ENCODE results near the gene SDR39U1. TPM values are rescaled to one million over a fixed set of nuclear protein-coding genes. Genes with fewer than 3 reads are reported as not detected.
A peak's percentile ranks its signal among the peaks of the same experiment; 100 is the strongest.

Gene SDR39U1
- total and polyA plus RNA-seq, 10 of the 15 experiments (the other 5 are each of a cell fraction or from before 2014, with no cell fraction given) = 14.0 to 89.3 (median 42.2) TPM

- no peak for TF ChIP-seq ZBTB11 (CRISPR knock-in tag; IDR thresholded peaks at IDR 0.05)
- no peak for TF ChIP-seq CREB1 (IDR thresholded peaks at IDR 0.05; ENCODE audit: low read depth)
- TF ChIP-seq SKIL (IDR thresholded peaks at IDR 0.05; ENCODE audit: low read depth, poor library complexity, severe bottlenecking) = no peak
- TF ChIP-seq BCLAF1 (IDR thresholded peaks at IDR 0.05) = 0 out of 2 replicates have a peak, but pooled peaks have one; percentile 34
- no peak for TF ChIP-seq CUX1 (IDR thresholded peaks at IDR 0.05; ENCODE audit: insufficient replicate concordance, low read depth, low read length)
- no peak for TF ChIP-seq SRF (IDR thresholded peaks at IDR 0.05; ENCODE audit: low read depth in 2 of 2, low read length in 2 of 2)
- TF ChIP-seq SREBF2 (IDR thresholded peaks at IDR 0.05; ENCODE audit: low read length) = no peak
- TF ChIP-seq NR2F1 (conservative IDR thresholded peaks at IDR 0.05) = no peak
- TF ChIP-seq ASH2L (IDR thresholded peaks at IDR 0.05; ENCODE audit: borderline replicate concordance, low read depth) = no peak
- no peak for TF ChIP-seq PML (IDR thresholded peaks at IDR 0.05; ENCODE audit: low read length)
- no peak for TF ChIP-seq GABPA (IDR thresholded peaks at IDR 0.05; ENCODE audit: low read depth)
- 0 out of 2 replicates have a peak, but pooled peaks have one; percentile 15 for TF ChIP-seq ATF7 (IDR thresholded peaks at IDR 0.05; ENCODE audit: low read depth)
- no peak for TF ChIP-seq NRF1 (conservative IDR thresholded peaks at IDR 0.05; ENCODE audit: low read depth, low read length)
- TF ChIP-seq ZSCAN29 (IDR thresholded peaks at IDR 0.05) = no peak
- no peak for TF ChIP-seq USF2 (IDR thresholded peaks at IDR 0.05; ENCODE audit: borderline replicate concordance, low read depth, low read length)
Observed at GRCh38 chr14:24436355-24437019, 6.1 kb downstream of the SDR39U1 start (continued).
